Measurements from ENCODE around the gene EPHB1. TPM values are rescaled to one million over a fixed set of nuclear protein-coding genes. Genes with fewer than 3 reads are reported as not detected.

EPHB1 gene
- 1 to 10 TPM; 1.8 to 5.9 (median 3.4) TPM for total RNA-seq

DNA sequence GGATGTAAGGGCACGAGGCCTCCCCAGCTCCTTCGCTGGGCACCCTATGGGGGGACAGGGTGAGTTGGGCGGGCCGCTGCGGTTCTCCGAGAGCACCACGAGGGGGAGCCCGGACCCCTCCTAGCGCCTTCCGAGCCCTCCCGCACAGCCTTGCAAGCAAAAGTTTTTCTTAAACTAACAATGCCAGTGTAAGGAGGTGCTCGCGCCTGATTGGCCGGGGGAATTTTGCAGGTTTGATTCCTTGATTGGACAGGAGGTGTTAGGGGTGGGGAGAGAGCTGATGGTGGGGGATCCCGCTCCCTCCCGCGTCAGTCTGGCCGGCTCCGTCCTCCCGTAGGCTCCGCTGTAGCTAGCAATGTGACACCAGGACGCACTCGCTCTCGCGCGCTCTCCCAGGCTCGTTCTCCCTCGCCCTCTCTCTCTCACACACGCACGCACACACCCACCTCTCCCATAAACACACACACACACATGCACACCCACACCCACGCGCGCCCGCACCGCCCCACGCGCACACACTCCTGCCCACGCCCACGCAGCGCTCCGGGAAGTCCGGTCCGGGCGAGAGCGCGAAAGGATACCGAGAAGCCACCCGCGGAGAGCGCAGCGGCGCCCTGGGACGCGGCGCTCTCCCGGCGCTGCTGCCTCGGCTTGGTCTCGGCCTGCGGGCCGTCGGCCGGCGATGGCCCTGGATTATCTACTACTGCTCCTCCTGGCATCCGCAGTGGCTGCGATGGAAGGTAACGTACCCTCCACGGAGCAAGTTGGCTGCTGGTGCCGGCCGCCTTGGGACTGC, at the start of gene EPHB1:
EPHB1 (plus strand) TSS at position 311 of the 796 bp plus-strand sequence.
- Histone ChIP-seq H3K4me1 (peaks cover 0 to 5% of the 10 kb centered on the region in 2 donors), H3K36me3 (no peaks in the 10 kb centered on the region), H3K4me3 (peak within 1 kb of the TSS; percentile 44 to 73 (median 62)), H3K27me3 (peaks cover 0 to 31% of the 10 kb centered on the region in 2 donors), H3K27ac (peak within 1 kb of the TSS; percentile 40 to 81), H3K9me3 (no peaks in the 10 kb centered on the region)
- intact Hi-C loops (cut with DNase I; ENCODE audit: low total_unique reads): no loop called here
- TF ChIP-seq POLR2AphosphoS5 (IDR thresholded peaks at IDR 0.05) (peak in 1 of 3 donors; percentile 25), POLR2A (IDR thresholded peaks at IDR 0.05) (peak; percentile 34), CTCF (IDR thresholded peaks at IDR 0.05) (peak in 2 of 3 donors; percentile 69 to 76)
- DNase-seq (ENCODE audit: low spot score in 2 of 2): peak; percentile 74 to 92

DNA sequence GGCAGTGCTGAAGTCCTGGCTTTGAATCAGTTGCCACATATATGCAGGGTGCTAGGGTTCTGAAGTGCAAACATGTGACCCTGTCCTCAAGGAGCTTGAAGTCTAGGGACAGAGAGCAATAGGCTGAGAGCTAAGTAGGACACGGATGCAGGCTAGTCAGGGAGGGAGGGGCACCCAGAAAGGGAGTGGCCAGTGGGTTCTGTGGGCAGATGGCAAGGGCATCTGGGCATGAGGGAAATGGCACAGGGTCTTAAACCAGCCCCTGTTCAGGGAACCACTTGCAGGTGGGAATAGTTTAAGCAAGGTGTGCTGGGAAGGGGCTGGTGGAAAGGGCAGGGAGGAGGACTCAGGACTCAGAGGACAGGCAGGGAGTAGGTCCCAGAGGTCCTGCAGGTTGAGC, 46.4 kb upstream of the EPHB1 start:
- no peaks in the 10 kb centered on the region for H3K9me3 ChIP-seq
- no peaks in the 10 kb centered on the region for H3K27me3 ChIP-seq
- H3K36me3 ChIP-seq: no peaks in the 10 kb centered on the region
- no peak for DNase-seq (ENCODE audit: low spot score in 2 of 2)
- H3K4me3 ChIP-seq: no peak overlapping the region
- H3K27ac ChIP-seq: no peak overlapping the region
- intact Hi-C loops (cut with DNase I; ENCODE audit: low total_unique reads): no loop called here
- no peak for TF ChIP-seq POLR2A (IDR thresholded peaks at IDR 0.05)
- no peak for TF ChIP-seq CTCF (IDR thresholded peaks at IDR 0.05)
- no peak for TF ChIP-seq POLR2AphosphoS5 (IDR thresholded peaks at IDR 0.05)
- no peaks in the 10 kb centered on the region for H3K4me1 ChIP-seq

- Histone ChIP-seq H3K36me3 (no peaks in the 10 kb centered on the region), H3K4me3 (no peak overlapping the region), H3K27ac (no peak overlapping the region), H3K9me3 (no peaks in the 10 kb centered on the region), H3K4me1 (no peaks in the 10 kb centered on the region), H3K27me3 (no peaks in the 10 kb centered on the region)
- intact Hi-C loops (cut with DNase I; ENCODE audit: low total_unique reads): no loop called here
- DNase-seq (ENCODE audit: low spot score in 2 of 2): no peak
- no peak for TF ChIP-seq CTCF (IDR thresholded peaks at IDR 0.05)
- no peak for TF ChIP-seq POLR2AphosphoS5 (IDR thresholded peaks at IDR 0.05)
- TF ChIP-seq POLR2A (IDR thresholded peaks at IDR 0.05): no peak
These were observed 45.9 kb upstream of the EPHB1 start for GRCh38 chr3:134749174-134749573.

DNA sequence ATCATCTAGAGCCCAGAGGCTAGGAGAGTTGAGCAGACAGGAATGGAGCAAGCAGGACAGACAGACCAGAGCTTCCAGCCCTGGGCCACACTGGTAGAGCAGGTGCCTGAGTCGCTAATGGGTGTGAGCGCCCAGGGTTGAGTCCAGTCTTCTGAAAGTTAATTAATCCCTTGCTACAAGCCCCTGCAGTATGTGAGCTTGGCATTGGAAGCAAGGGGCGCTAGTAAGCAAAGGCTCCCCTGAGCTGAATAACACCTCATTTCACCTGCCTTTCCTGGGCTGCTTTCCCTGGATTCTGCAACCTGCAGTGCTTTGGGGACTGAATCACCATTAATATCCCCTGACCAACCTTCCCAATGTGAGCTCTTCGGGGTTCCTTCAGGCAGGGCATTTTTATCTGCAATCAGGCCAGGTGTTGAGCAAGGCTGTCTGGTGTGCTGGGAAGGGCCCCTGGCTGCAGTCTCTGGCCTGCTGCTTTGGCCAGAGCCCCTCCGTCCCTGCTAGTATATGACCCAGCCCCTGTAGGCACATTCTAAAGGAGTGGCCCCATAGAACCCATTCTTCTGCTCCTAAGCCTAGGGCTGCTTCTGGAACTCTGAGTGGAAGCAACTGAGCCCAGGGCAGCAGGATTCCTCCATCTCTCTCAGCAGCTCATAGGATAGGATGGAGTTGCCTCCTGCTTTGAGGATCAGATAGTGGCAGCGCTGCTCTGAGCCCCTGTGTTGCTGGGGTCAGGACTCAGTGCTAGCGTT, 45.1 kb upstream of the EPHB1 start:
- Histone ChIP-seq H3K36me3 (no peaks in the 10 kb centered on the region), H3K9me3 (no peaks in the 10 kb centered on the region), H3K4me3 (no peak overlapping the region), H3K4me1 (no peaks in the 10 kb centered on the region), H3K27ac (no peak overlapping the region), H3K27me3 (no peaks in the 10 kb centered on the region)
- intact Hi-C loops (cut with DNase I; ENCODE audit: low total_unique reads): no loop called here
- no peak for TF ChIP-seq POLR2A (IDR thresholded peaks at IDR 0.05)
- TF ChIP-seq POLR2AphosphoS5 (IDR thresholded peaks at IDR 0.05): no peak
- no peak for TF ChIP-seq CTCF (IDR thresholded peaks at IDR 0.05)
- DNase-seq (ENCODE audit: low spot score in 2 of 2): no peak

- no peak for DNase-seq (ENCODE audit: low spot score in 2 of 2)
- Histone ChIP-seq H3K4me1 (no peaks in the 10 kb centered on the region), H3K4me3 (no peak overlapping the region), H3K9me3 (no peaks in the 10 kb centered on the region), H3K27ac (no peak overlapping the region), H3K27me3 (no peaks in the 10 kb centered on the region), H3K36me3 (no peaks in the 10 kb centered on the region)
- TF ChIP-seq CTCF (IDR thresholded peaks at IDR 0.05): no peak
- no peak for TF ChIP-seq POLR2AphosphoS5 (IDR thresholded peaks at IDR 0.05)
- no peak for TF ChIP-seq POLR2A (IDR thresholded peaks at IDR 0.05)
- intact Hi-C loops (cut with DNase I; ENCODE audit: low total_unique reads): no loop called here
These were observed 43.2 kb upstream of the EPHB1 start for GRCh38 chr3:134751831-134752230.
